Mucosa of descending colon (tissue), 3 donors: ENCODE results near the gene BCAS4. TPM values are rescaled to one million over a fixed set of nuclear protein-coding genes. Genes with fewer than 3 reads are reported as not detected.
"Not testable (repeated sequence)": the region's sequence is repeated elsewhere in the genome, so short reads cannot be mapped to it uniquely, and the experiment has no call there.

Source experiments
- ATAC-seq: fragments of 200-7000 bp; cut with Tn5 transposase; one replicate; pipeline ENCODE4 v1.9.1; 2020; ENCODE audit warnings: mild to moderate bottlenecking, moderate library complexity
- DNase-seq, 3 donors: peaks; one replicate each; pipeline ENCODE4 v3.0.0-alpha.2; 2020
- H3K36me3 ChIP-seq: fragments of 200-600 bp; one replicate; pipeline ENCODE4 v1.8.0; 2021; ENCODE audit warnings: low read depth, mild to moderate bottlenecking
- H3K4me1 ChIP-seq: fragments of 200-600 bp; one replicate; pipeline ENCODE4 v1.8.0; 2021; ENCODE audit warnings: low read depth, mild to moderate bottlenecking
- H3K4me3 ChIP-seq: fragments of 200-600 bp; one replicate; pipeline ENCODE4 v1.8.0; 2021; ENCODE audit warnings: mild to moderate bottlenecking
- H3K9me3 ChIP-seq: fragments of 200-600 bp; one replicate; pipeline ENCODE4 v1.8.0; 2021; ENCODE audit warnings: mild to moderate bottlenecking
- CTCF ChIP-seq: fragments of 200-600 bp; IDR thresholded peaks from one replicate; pipeline ENCODE4 v1.8.0; 2022; ENCODE audit warnings: antibody characterized with exemption, mild to moderate bottlenecking
- intact Hi-C, 2 donors: fragments of 100-400 bp; cut with DNase I in 1 of 2; cut with micrococcal nuclease in 1 of 2; formaldehyde crosslinking; loops; one replicate each; pipeline versions ENCODE4 v1.11.0 to v1.11.1; 2022; cut with DNase I, micrococcal nuclease
- total RNA-seq, 3 donors: library from RNA; stranded (reverse); fragmentation: NEBNext Ultra II Directional in 2 of 3; extraction: Animal tissue kit (Norgen Biotek cat#: 25700) in 2 of 3; gene quantifications; one replicate each; pipeline versions ENCODE4 v1.2.1 to v1.2.4, GENCODE V29; 2021 to 2023
- donor health status: DM: no; HTN: no; CAD: no; lungs with moderate emphysema.
- donor health status: DM: no; HTN: no; CAD: no.
- donor health status: DM: no; HTN: yes; CAD: no.

The BCAS4 gene
- total RNA-seq, 3 donors from 2014 or later, result 1.9 to 5.6 (median 2.9) TPM

GRCh38 chr20:50789968-50790650 is 4.8 kb upstream of the BCAS4 start:
- ATAC-seq, result peak; percentile 28
- DNase-seq, result peak in 1 of 3 donors; percentile 59
- Histone ChIP-seq H3K9me3 (no peaks in the 10 kb centered on the region), H3K4me1 (peaks cover 17% of the 10 kb centered on the region), H3K36me3 (no peaks in the 10 kb centered on the region), H3K4me3 (no peak overlapping the region)
- TF ChIP-seq CTCF, result no peak
- intact Hi-C loops, result loop anchor here (10.0 kb wide), 1 partner anchor 135 kb away; no protein-coding TSS in a partner anchor

GRCh38 chr20:50790651-50791277 is 4.1 kb upstream of the BCAS4 start:
- Histone ChIP-seq H3K9me3 (no peaks in the 10 kb centered on the region), H3K36me3 (no peaks in the 10 kb centered on the region), H3K4me3 (no peak overlapping the region), H3K4me1 (peaks cover 17% of the 10 kb centered on the region)
- ATAC-seq (peak; percentile 92), DNase-seq (peak; percentile 94 to 95 (median 95))
- peak; percentile 83 for TF ChIP-seq CTCF
- intact Hi-C loops, result loop anchor here (10.0 kb wide), 1 partner anchor 134 kb away; no protein-coding TSS in a partner anchor

GRCh38 chr20:50792708-50793574 is 1.9 kb upstream of the BCAS4 start:
- Histone ChIP-seq H3K36me3 (no peaks in the 10 kb centered on the region), H3K9me3 (no peaks in the 10 kb centered on the region), H3K4me3 (no peak overlapping the region), H3K4me1 (peaks cover 17% of the 10 kb centered on the region)
- ATAC-seq (no peak), DNase-seq (no peak)
- TF ChIP-seq CTCF, result no peak
- intact Hi-C loops, result loop anchor here (10.0 kb wide), 1 partner anchor 132 kb away; no protein-coding TSS in a partner anchor

GRCh38 chr20:50793575-50794016 is 1.3 kb upstream of the BCAS4 start:
- H3K4me1 ChIP-seq, result peaks cover 17% of the 10 kb centered on the region
- H3K4me3 ChIP-seq, ATAC-seq, H3K36me3 ChIP-seq, H3K9me3 ChIP-seq: not testable (repeated sequence)
- DNase-seq, result peak in 2 of 3 donors; percentile 59 to 68
- TF ChIP-seq CTCF, result peak; percentile 11
- intact Hi-C loops, result loop anchor here (10.0 kb wide), 1 partner anchor 131 kb away; no protein-coding TSS in a partner anchor

- intact Hi-C loops, result loop anchor here (10.0 kb wide), 1 partner anchor 130 kb away; no protein-coding TSS in a partner anchor
- Histone ChIP-seq H3K4me1 (peaks cover 17% of the 10 kb centered on the region), H3K9me3 (no peaks in the 10 kb centered on the region), H3K36me3 (no peaks in the 10 kb centered on the region), H3K4me3 (no peak overlapping the region)
- no peak for TF ChIP-seq CTCF
- ATAC-seq (no peak), DNase-seq (peak in 1 of 3 donors; percentile 50)
Measured at GRCh38 chr20:50794181-50794845, 548 bp upstream of the BCAS4 start.
